ENCODE measurements around the gene DTWD1.
"Not testable (repeated sequence)": the region's sequence is repeated elsewhere in the genome, so short reads cannot be mapped to it uniquely, and the experiment has no call there.

Gene DTWD1

DNA sequence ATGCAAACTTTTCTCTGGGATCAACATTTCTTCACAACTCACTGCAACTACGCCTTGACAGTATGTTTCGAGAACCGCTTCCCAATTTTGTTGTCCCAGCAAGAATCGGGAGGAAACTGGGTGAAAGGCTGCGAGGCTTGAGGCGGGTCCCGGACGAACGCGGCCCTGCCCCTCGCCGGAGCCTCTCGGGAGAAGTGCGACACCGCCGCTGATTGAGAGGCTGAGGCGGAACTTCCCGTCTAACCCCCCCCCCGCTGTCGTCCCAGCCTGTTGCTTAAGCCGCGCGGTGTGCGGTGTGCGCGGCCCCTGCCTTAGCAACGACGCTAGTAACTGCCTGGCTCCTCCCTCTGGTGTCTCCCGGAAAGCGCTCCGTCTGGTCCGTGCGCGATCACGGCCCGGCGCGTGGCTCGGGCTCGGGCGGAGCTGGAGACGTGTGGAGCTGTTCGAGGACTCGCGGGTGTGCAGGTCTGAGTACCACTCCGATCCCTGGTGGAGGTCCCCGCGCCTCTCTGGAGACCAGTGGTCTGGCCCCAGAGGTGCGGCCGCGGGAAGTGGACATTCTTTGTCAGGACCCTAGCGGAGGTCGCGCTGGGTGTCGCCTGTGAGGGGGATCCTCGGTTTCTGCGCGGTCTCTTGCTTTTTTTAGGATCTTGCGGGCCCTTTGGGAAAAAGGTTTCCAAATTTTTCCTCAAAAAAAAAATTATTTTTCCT is at the start of gene DTWD1, which contains the start of gene FAM227B:
DTWD1 (plus strand) TSS at position 391 of the 711 bp plus-strand sequence. CDS start 4,120 bp downstream, outside the sequence.
FAM227B (minus strand) TSS at position 161 of the 711 bp plus-strand sequence. CDS start 5,647 bp downstream, outside the sequence.
- no peak for TF ChIP-seq CTCF (IDR thresholded peaks at IDR 0.05; ENCODE audit: control insufficient read depth, extremely low read depth, insufficient read depth)
- peak within 1 kb of the TSS; percentile 75 for H3K4me3 ChIP-seq (ENCODE audit: low read depth, low read length)
- peak; percentile 96 for DNase-seq (ENCODE audit: low read depth)

DNA sequence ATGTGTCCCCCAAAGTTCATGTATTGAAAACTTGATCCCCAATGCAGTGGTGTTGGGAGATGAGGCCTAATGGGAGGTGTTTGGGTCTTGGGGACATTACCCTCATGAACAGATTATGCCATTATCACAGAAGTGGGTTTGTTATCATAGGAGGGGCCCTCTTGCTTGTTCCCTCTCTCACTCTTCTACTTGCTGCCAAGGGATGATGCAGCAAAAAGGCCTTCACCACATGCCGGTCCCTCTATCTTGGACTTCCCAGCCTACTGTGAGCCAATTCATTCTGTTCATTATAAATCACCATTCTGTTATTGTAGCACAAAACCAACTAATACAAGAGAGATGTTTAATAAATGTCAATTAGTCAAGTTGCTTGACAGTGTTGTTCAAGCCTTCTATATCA is 47.4 kb upstream of the DTWD1 start:
- no peak for DNase-seq (ENCODE audit: low read depth)
- TF ChIP-seq CTCF (IDR thresholded peaks at IDR 0.05; ENCODE audit: control insufficient read depth, extremely low read depth, insufficient read depth), result no peak
- no peak overlapping the region for H3K4me3 ChIP-seq (ENCODE audit: low read depth, low read length)

DNA sequence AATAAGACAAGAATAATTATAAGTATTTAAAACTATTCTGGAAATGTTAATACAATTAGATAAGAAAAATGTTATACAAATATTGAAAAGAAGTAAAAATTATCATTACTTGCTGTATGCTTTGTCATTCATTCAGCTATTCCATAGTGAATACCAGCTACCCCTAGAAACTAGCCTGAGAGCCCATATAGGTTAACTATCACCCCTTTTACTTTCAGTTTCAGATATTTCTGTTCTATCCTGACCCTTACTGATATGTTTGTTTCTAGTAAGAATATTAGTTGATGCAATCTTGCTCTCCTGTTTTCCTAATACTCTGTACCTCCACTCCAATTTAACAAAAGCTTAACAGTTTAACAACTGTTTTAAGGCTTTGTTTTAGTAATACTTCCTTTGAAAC is 31.8 kb upstream of the DTWD1 start:
- DNase-seq (ENCODE audit: low read depth), result no peak
- no peak for TF ChIP-seq CTCF (IDR thresholded peaks at IDR 0.05; ENCODE audit: control insufficient read depth, extremely low read depth, insufficient read depth)
- no peak overlapping the region for H3K4me3 ChIP-seq (ENCODE audit: low read depth, low read length)

GRCh38 chr15:49592829-49593316 is 28.0 kb upstream of the DTWD1 start:
- not testable (repeated sequence) for DNase-seq (ENCODE audit: low read depth); H3K4me3 ChIP-seq (ENCODE audit: low read depth, low read length)

GRCh38 chr15:49604625-49605409 is 16.0 kb upstream of the DTWD1 start:
- no peak overlapping the region for H3K4me3 ChIP-seq (ENCODE audit: low read depth, low read length)
- DNase-seq (ENCODE audit: low read depth), result no peak
- TF ChIP-seq CTCF (IDR thresholded peaks at IDR 0.05; ENCODE audit: control insufficient read depth, extremely low read depth, insufficient read depth), result no peak

DNA sequence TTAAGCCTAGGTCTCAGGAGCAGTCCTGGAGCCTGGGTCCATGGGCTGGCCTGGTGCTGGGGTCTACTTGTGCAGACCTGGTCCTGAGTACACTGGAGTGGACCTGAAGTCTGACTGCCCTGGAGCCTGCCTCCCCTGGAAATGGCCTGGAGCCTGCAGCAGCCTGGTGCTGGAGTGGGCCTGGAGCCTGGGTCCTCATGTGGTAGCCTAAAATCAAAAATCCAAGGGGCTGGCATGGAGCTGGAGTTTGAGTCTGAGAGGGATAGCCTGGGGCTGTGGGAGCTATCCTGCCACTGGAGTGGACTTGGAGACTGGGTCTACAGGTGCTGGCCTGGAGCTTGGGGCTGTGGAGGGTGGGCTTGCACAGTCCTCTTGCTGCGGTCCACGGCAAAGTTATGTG is 15.3 kb upstream of the DTWD1 start:
- TF ChIP-seq CTCF (IDR thresholded peaks at IDR 0.05; ENCODE audit: control insufficient read depth, extremely low read depth, insufficient read depth), result no peak
- no peak for DNase-seq (ENCODE audit: low read depth)
- H3K4me3 ChIP-seq (ENCODE audit: low read depth, low read length), result no peak overlapping the region

GRCh38 chr15:49606594-49606993 is 14.3 kb upstream of the DTWD1 start:
- no peak overlapping the region for H3K4me3 ChIP-seq (ENCODE audit: low read depth, low read length)
- DNase-seq (ENCODE audit: low read depth), result no peak
- TF ChIP-seq CTCF (IDR thresholded peaks at IDR 0.05; ENCODE audit: control insufficient read depth, extremely low read depth, insufficient read depth), result peak; percentile 10; the same call in 1 of the 2 replicates
